Loucy (cell line): ENCODE data around the gene MT1E.
"Not testable (repeated sequence)": the region's sequence is repeated elsewhere in the genome, so short reads cannot be mapped to it uniquely, and the experiment has no call there.

Experiments
- H2AFZ ChIP-seq: fragments of 200-600 bp; sonication (generic); 2 replicates; pipeline ENCODE4 v1.6.0; 2016; ENCODE audit warnings: antibody characterized with exemption, mild to moderate bottlenecking, low read length, moderate library complexity
- H3F3A ChIP-seq: fragments of 200-600 bp; 2 replicates; pipeline ENCODE4 v1.6.0; 2016; ENCODE audit warnings: antibody characterized with exemption, low read depth, mild to moderate bottlenecking
- H3K27me3 ChIP-seq: fragments of 200-600 bp; sonication (generic); 2 replicates; pipeline ENCODE4 v1.6.1; 2014; ENCODE audit warnings: low read length, mild to moderate bottlenecking; ENCODE audit not compliant: insufficient read depth, poor library complexity, severe bottlenecking
- H3K36me3 ChIP-seq: fragments of 200-600 bp; sonication (generic); 2 replicates; pipeline ENCODE4 v1.6.1; 2016; ENCODE audit warnings: low read length; ENCODE audit not compliant: insufficient read depth
- H3K4me1 ChIP-seq: fragments of 200-600 bp; sonication (generic); 2 replicates; pipeline ENCODE4 v1.5.1; 2014; ENCODE audit warnings: low read length, mild to moderate bottlenecking; ENCODE audit not compliant: insufficient read depth, poor library complexity, severe bottlenecking
- H3K4me2 ChIP-seq: fragments of 200-600 bp; sonication (generic); 2 replicates; pipeline ENCODE4 v1.6.0; 2014; ENCODE audit warnings: antibody characterized with exemption, low read length, low read depth, mild to moderate bottlenecking; ENCODE audit not compliant: poor library complexity, severe bottlenecking
- H3K4me3 ChIP-seq: fragments of 200-600 bp; sonication (generic); 2 replicates; pipeline ENCODE4 v1.5.1; 2014; ENCODE audit warnings: low read length, mild to moderate bottlenecking, mixed read lengths; ENCODE audit not compliant: poor library complexity, severe bottlenecking
- H3K79me2 ChIP-seq: fragments of 200-600 bp; sonication (generic); 2 replicates; pipeline ENCODE4 v1.6.1; 2014; ENCODE audit warnings: low read length; ENCODE audit not compliant: insufficient read depth
- H3K9ac ChIP-seq: fragments of 200-600 bp; sonication (generic); 2 replicates; pipeline ENCODE4 v1.6.0; 2014; ENCODE audit warnings: mild to moderate bottlenecking, low read depth, low read length, moderate library complexity; ENCODE audit not compliant: poor library complexity, severe bottlenecking
- H3K9me2 ChIP-seq: fragments of 200-600 bp; sonication (generic); replicated peaks from 2 replicates; pipeline ENCODE4 v1.6.1; 2016; ENCODE audit warnings: low read depth, low read length, mixed read lengths
- H3K9me3 ChIP-seq: fragments of 200-600 bp; sonication (generic); 2 replicates; pipeline ENCODE4 v1.6.1; 2014; ENCODE audit warnings: mild to moderate bottlenecking, antibody characterized with exemption, low read length, low read depth; ENCODE audit not compliant: insufficient read depth
- H4K20me1 ChIP-seq: fragments of 200-600 bp; sonication (generic); 2 replicates; pipeline ENCODE4 v1.6.0; 2014; ENCODE audit warnings: antibody characterized with exemption, low read length, mild to moderate bottlenecking; ENCODE audit not compliant: insufficient read depth, poor library complexity, severe bottlenecking
- CTCF ChIP-seq: fragments of 200-600 bp; sonication (generic); conservative IDR thresholded peaks from 2 replicates; pipeline ENCODE4 v1.5.1; 2014; ENCODE audit warnings: mild to moderate bottlenecking, antibody characterized with exemption, low read length
- EZH2phosphoT487 ChIP-seq: fragments of 200-600 bp; IDR thresholded peaks from 2 replicates; pipeline ENCODE4 v1.6.1; 2018; ENCODE audit warnings: antibody characterized with exemption, mild to moderate bottlenecking, moderate library complexity, borderline replicate concordance

The MT1E gene

GRCh38 chr16:56618138-56618537 is 7.4 kb upstream of the MT1E start:
- Histone ChIP-seq H4K20me1 (no peaks in the 10 kb centered on the region), H3K4me3 (no peak overlapping the region), H3K4me2 (no peak overlapping the region), H3K9ac (no peak overlapping the region), H2AFZ (no peak overlapping the region), H3K4me1 (no peaks in the 10 kb centered on the region), H3K9me2 (no peaks in the 10 kb centered on the region), H3K27me3 (no peaks in the 10 kb centered on the region), H3F3A (no peaks in the 10 kb centered on the region), H3K36me3 (no peaks in the 10 kb centered on the region), H3K79me2 (no peaks in the 10 kb centered on the region), H3K9me3 (no peaks in the 10 kb centered on the region)
- no peak for TF ChIP-seq CTCF
- no peak for TF ChIP-seq EZH2phosphoT487

- Histone ChIP-seq H3K79me2 (no peaks in the 10 kb centered on the region), H3K4me3 (no peak overlapping the region), H3K9me3 (no peaks in the 10 kb centered on the region), H3K4me2 (no peak overlapping the region), H2AFZ (no peak overlapping the region), H3K9me2 (no peaks in the 10 kb centered on the region), H3K9ac (no peak overlapping the region), H4K20me1 (no peaks in the 10 kb centered on the region), H3K4me1 (no peaks in the 10 kb centered on the region), H3F3A (no peaks in the 10 kb centered on the region), H3K36me3 (no peaks in the 10 kb centered on the region), H3K27me3 (no peaks in the 10 kb centered on the region)
- no peak for TF ChIP-seq EZH2phosphoT487
- TF ChIP-seq CTCF: no peak
Measured at GRCh38 chr16:56620339-56620897, 5.2 kb upstream of the MT1E start.

GRCh38 chr16:56621665-56622445 is 3.7 kb upstream of the MT1E start:
- not testable (repeated sequence) for H3K4me1 ChIP-seq, H3K4me2 ChIP-seq, H3K79me2 ChIP-seq, H4K20me1 ChIP-seq, H3K4me3 ChIP-seq, H3K9ac ChIP-seq, H3K9me2 ChIP-seq, H2AFZ ChIP-seq, H3F3A ChIP-seq, H3K9me3 ChIP-seq, H3K36me3 ChIP-seq, H3K27me3 ChIP-seq

- H4K20me1 ChIP-seq, H2AFZ ChIP-seq, H3K79me2 ChIP-seq, H3K4me2 ChIP-seq, H3K4me3 ChIP-seq, H3K9me2 ChIP-seq, H3K27me3 ChIP-seq, H3K9me3 ChIP-seq, H3K4me1 ChIP-seq, H3K36me3 ChIP-seq, H3F3A ChIP-seq, H3K9ac ChIP-seq: not testable (repeated sequence)
Measured at GRCh38 chr16:56623184-56623583, 2.4 kb upstream of the MT1E start.
